ENCODE measurements around the gene PTPRD. TPM values are rescaled to one million over a fixed set of nuclear protein-coding genes. Genes with fewer than 3 reads are reported as not detected.

Gene PTPRD
- total and polyA plus RNA-seq, 10 donors = 0.08 to 11.7 (median 2.9) TPM

- H3K27me3 ChIP-seq (replicated peaks in 1 of 7) = no peaks in the 10 kb centered on the region
- intact Hi-C loops (cut with DNase I; ENCODE audit: low total_unique reads) = no loop called here
- H3K27ac ChIP-seq = no peak overlapping the region
- 90 to 98% (median 94%) methylated on average over 1 of the region's 1 CpG for WGBS, 5 donors
- H3K9me3 ChIP-seq = no peaks in the 10 kb centered on the region
- DNase-seq = no peak
- no peaks in the 10 kb centered on the region for H3K36me3 ChIP-seq
- no peak overlapping the region for H3K4me3 ChIP-seq
- TF ChIP-seq POLR2A (IDR thresholded peaks at IDR 0.05) (no peak), CTCF (IDR thresholded peaks at IDR 0.05 in 8 of 11, conservative IDR thresholded peaks at IDR 0.05 in 3 of 11) (no peak), POLR2AphosphoS5 (IDR thresholded peaks at IDR 0.05) (no peak)
- no peaks in the 10 kb centered on the region for H3K4me1 ChIP-seq
Observed at GRCh38 chr9:8815219-8815618, 1797.6 kb downstream of the PTPRD start.

- TF ChIP-seq POLR2AphosphoS5 (IDR thresholded peaks at IDR 0.05) (no peak), POLR2A (IDR thresholded peaks at IDR 0.05) (no peak), CTCF (IDR thresholded peaks at IDR 0.05 in 8 of 11, conservative IDR thresholded peaks at IDR 0.05 in 3 of 11) (no peak)
- Histone ChIP-seq H3K27ac (no peak overlapping the region), H3K4me3 (no peak overlapping the region), H3K4me1 (no peaks in the 10 kb centered on the region), H3K27me3 (replicated peaks in 1 of 7) (no peaks in the 10 kb centered on the region), H3K9me3 (no peaks in the 10 kb centered on the region), H3K36me3 (no peaks in the 10 kb centered on the region)
- no peak for DNase-seq
- intact Hi-C loops (cut with DNase I; ENCODE audit: low total_unique reads) = no loop called here
- 64 to 78% (median 68%) methylated on average over 6 of the region's 6 CpGs for WGBS, 5 donors
Observed at GRCh38 chr9:8812888-8813287, 1799.9 kb downstream of the PTPRD start.

- intact Hi-C loops (cut with DNase I; ENCODE audit: low total_unique reads) = no loop called here
- WGBS, 5 donors = 66 to 80% (median 70%) methylated on average over 3 of the region's 3 CpGs
- no peaks in the 10 kb centered on the region for H3K27me3 ChIP-seq (replicated peaks in 1 of 7)
- no peak for TF ChIP-seq POLR2AphosphoS5 (IDR thresholded peaks at IDR 0.05)
- TF ChIP-seq CTCF (IDR thresholded peaks at IDR 0.05 in 8 of 11, conservative IDR thresholded peaks at IDR 0.05 in 3 of 11) = no peak
- TF ChIP-seq POLR2A (IDR thresholded peaks at IDR 0.05) = no peak
- DNase-seq = no peak
- no peak overlapping the region for H3K4me3 ChIP-seq
- H3K36me3 ChIP-seq = no peaks in the 10 kb centered on the region
- H3K9me3 ChIP-seq = no peaks in the 10 kb centered on the region
- no peaks in the 10 kb centered on the region for H3K4me1 ChIP-seq
- H3K27ac ChIP-seq = no peak overlapping the region
Observed at GRCh38 chr9:8809741-8810140, 1803.1 kb downstream of the PTPRD start.

- no peak for DNase-seq
- WGBS, 5 donors = 81 to 97% (median 91%) methylated on average over 2 of the region's 2 CpGs
- no peak overlapping the region for H3K4me3 ChIP-seq
- no peak overlapping the region for H3K27ac ChIP-seq
- H3K4me1 ChIP-seq = no peaks in the 10 kb centered on the region
- intact Hi-C loops (cut with DNase I; ENCODE audit: low total_unique reads) = no loop called here
- no peak for TF ChIP-seq POLR2A (IDR thresholded peaks at IDR 0.05)
- TF ChIP-seq CTCF (IDR thresholded peaks at IDR 0.05 in 8 of 11, conservative IDR thresholded peaks at IDR 0.05 in 3 of 11) = no peak
- no peaks in the 10 kb centered on the region for H3K9me3 ChIP-seq
- no peaks in the 10 kb centered on the region for H3K27me3 ChIP-seq (replicated peaks in 1 of 7)
- H3K36me3 ChIP-seq = no peaks in the 10 kb centered on the region
Observed at GRCh38 chr9:8806150-8806549, 1806.7 kb downstream of the PTPRD start.
